Panc1 (cell line): ENCODE results near the gene LYSET. TPM values are rescaled to one million over a fixed set of nuclear protein-coding genes. Genes with fewer than 3 reads are reported as not detected.
"Not testable (repeated sequence)": the region's sequence is repeated elsewhere in the genome, so short reads cannot be mapped to it uniquely, and the experiment has no call there.

Experiments used
- ATAC-seq: fragments of 200-7000 bp; cut with Tn5 transposase; 2 replicates; pipeline ENCODE4 v1.9.1; 2020; ENCODE audit warnings: mild to moderate bottlenecking, moderate library complexity
- BruUV-seq: library from RNA; stranded (reverse); fragments of 400-500 nt; replicated peaks from 2 replicates; lab custom pipeline; 2021; lab: Mats Ljungman, UMichigan
- CTCF ChIA-PET: fragments of 300-600 bp; sonication (Branson Sonifier 250); formaldehyde crosslinking; loops from one replicate; lab custom pipeline; 2022; ENCODE audit warnings: antibody characterized with exemption; lab: Charles Lee
- POLR2A ChIA-PET: fragments of 300-600 bp; sonication (Branson Sonifier 250); formaldehyde crosslinking; loops from one replicate; lab custom pipeline; 2022; ENCODE audit warnings: antibody characterized with exemption; lab: Charles Lee
- DNase-seq: peaks from one replicate; pipeline ENCODE4 v3.0.0-alpha.2; 2010; ENCODE audit warnings: low read depth, low spot score
- H3K27ac ChIP-seq: 2 replicates; pipeline ENCODE4 v1.5.1; 2011; ENCODE audit warnings: mild to moderate bottlenecking, low read length, inconsistent platforms
- H3K27me3 ChIP-seq: fragments of 200-500 bp; sonication (Bioruptor generic); 2 replicates; pipeline ENCODE4 v1.6.0; 2014; ENCODE audit warnings: low read length, inconsistent platforms; ENCODE audit not compliant: control insufficient read depth, insufficient read depth
- H3K36me3 ChIP-seq: fragments of 200-500 bp; sonication (Bioruptor generic); 2 replicates; pipeline ENCODE4 v1.5.1; 2014; ENCODE audit warnings: inconsistent platforms, mild to moderate bottlenecking, low read length, moderate library complexity; ENCODE audit not compliant: control insufficient read depth, insufficient read depth
- H3K4me1 ChIP-seq: 2 replicates; pipeline ENCODE4 v1.5.1; 2011; ENCODE audit warnings: inconsistent platforms, mild to moderate bottlenecking, low read length, moderate library complexity; ENCODE audit not compliant: control insufficient read depth, insufficient read depth
- H3K4me3 ChIP-seq, 2 experiments: 2 replicates each; pipeline ENCODE4 v1.5.1; 2011 to 2012; ENCODE audit warnings: low read depth in 2 of 2, low read length in 2 of 2, mild to moderate bottlenecking in 2 of 2, inconsistent platforms in 1 of 2, moderate library complexity in 1 of 2
- H3K9me3 ChIP-seq: fragments of 200-500 bp; sonication (Bioruptor generic); 2 replicates; pipeline ENCODE4 v1.5.1; 2014; ENCODE audit warnings: low read depth, mild to moderate bottlenecking, inconsistent platforms, low read length, moderate library complexity; ENCODE audit not compliant: control insufficient read depth, insufficient read depth
- POLR2AphosphoS5 ChIP-seq: IDR thresholded peaks from 2 replicates; pipeline ENCODE4 v1.6.1; 2012; ENCODE audit warnings: mild to moderate bottlenecking, low read depth, low read length, moderate library complexity
- SIN3A ChIP-seq: IDR thresholded peaks from 2 replicates; pipeline ENCODE4 v1.6.1; 2012; ENCODE audit warnings: low read depth, mild to moderate bottlenecking, low read length, moderate library complexity, borderline replicate concordance; ENCODE audit not compliant: insufficient read depth
- TCF7L2 ChIP-seq: IDR thresholded peaks from 2 replicates; pipeline ENCODE4 v1.6.1; 2011; ENCODE audit warnings: mild to moderate bottlenecking, low read depth, low read length, inconsistent platforms
- in situ Hi-C: cut with HindIII; loops from 2 replicates; pipeline ENCODE4 v1.10.0; 2016; ENCODE audit warnings: low sequenced_read_pairs, low pct_unique_long_range_greater_than_20kb
- intact Hi-C: fragments of 100-400 bp; cut with micrococcal nuclease; formaldehyde crosslinking; loops from one replicate; pipeline ENCODE4 v1.10.0; 2022; ENCODE audit not compliant: unreplicated experiment
- total RNA-seq: library from RNA; stranded (reverse); gene quantifications from one replicate; pipeline ENCODE4 v1.2.1, GENCODE V29; 2021; ENCODE audit not compliant: unreplicated experiment
- TF ChIP-seq, protein P1 (sequence below), 2 experiments: IDR thresholded peaks; 2 replicates each; pipeline ENCODE4 v1.6.1; 2011 to 2012; ENCODE audit warnings: low read depth in 2 of 2, control low read depth in 1 of 2, low read length in 1 of 2, mild to moderate bottlenecking in 1 of 2, moderate library complexity in 1 of 2; ENCODE audit not compliant: insufficient read depth in 1 of 2
- TF ChIP-seq, protein P2 (sequence below): fragments of 450-650 bp; IDR thresholded peaks from 2 replicates; pipeline ENCODE4 v1.5.1; 2017; ENCODE audit warnings: mild to moderate bottlenecking

The LYSET gene
- total RNA-seq, 1 experiment from 2014 or later = 20.9 TPM

DNA sequence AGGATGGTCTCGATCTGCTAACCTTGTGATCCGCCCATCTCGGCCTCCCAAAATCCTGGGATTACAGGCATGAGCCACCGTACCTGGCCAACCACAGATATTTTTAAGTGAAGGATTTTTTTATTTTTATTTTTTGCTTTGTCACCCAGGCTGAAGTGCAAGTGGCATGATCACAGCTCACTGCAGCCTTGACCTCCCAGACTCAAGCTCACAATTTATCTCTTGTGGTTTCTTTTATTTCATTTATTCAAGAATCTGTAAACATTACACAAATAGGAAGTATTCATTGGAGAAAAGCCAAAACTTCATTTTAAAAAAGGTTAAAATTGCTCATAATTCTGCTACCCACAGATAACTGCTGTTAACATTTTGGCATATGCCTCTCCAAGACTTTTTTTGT lies 13.7 kb upstream of the LYSET start:
- ChIA-PET POLR2A (no interaction called here), CTCF (no interaction called here)
- Histone ChIP-seq H3K27ac (no peak overlapping the region), H3K36me3 (no peaks in the 10 kb centered on the region), H3K4me3 (no peak overlapping the region), H3K27me3 (no peaks in the 10 kb centered on the region), H3K4me1 (no peaks in the 10 kb centered on the region), H3K9me3 (no peaks in the 10 kb centered on the region)
- intact Hi-C loops = no loop called here
- DNase-seq (no peak), ATAC-seq (no peak)
- TF ChIP-seq, protein P1, sequence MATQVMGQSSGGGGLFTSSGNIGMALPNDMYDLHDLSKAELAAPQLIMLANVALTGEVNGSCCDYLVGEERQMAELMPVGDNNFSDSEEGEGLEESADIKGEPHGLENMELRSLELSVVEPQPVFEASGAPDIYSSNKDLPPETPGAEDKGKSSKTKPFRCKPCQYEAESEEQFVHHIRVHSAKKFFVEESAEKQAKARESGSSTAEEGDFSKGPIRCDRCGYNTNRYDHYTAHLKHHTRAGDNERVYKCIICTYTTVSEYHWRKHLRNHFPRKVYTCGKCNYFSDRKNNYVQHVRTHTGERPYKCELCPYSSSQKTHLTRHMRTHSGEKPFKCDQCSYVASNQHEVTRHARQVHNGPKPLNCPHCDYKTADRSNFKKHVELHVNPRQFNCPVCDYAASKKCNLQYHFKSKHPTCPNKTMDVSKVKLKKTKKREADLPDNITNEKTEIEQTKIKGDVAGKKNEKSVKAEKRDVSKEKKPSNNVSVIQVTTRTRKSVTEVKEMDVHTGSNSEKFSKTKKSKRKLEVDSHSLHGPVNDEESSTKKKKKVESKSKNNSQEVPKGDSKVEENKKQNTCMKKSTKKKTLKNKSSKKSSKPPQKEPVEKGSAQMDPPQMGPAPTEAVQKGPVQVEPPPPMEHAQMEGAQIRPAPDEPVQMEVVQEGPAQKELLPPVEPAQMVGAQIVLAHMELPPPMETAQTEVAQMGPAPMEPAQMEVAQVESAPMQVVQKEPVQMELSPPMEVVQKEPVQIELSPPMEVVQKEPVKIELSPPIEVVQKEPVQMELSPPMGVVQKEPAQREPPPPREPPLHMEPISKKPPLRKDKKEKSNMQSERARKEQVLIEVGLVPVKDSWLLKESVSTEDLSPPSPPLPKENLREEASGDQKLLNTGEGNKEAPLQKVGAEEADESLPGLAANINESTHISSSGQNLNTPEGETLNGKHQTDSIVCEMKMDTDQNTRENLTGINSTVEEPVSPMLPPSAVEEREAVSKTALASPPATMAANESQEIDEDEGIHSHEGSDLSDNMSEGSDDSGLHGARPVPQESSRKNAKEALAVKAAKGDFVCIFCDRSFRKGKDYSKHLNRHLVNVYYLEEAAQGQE (IDR thresholded peaks at IDR 0.05; ENCODE audit: insufficient read depth in 1 of 2, low read depth in 2 of 2, low read length in 1 of 2) = no peak
- TF ChIP-seq, protein P2, sequence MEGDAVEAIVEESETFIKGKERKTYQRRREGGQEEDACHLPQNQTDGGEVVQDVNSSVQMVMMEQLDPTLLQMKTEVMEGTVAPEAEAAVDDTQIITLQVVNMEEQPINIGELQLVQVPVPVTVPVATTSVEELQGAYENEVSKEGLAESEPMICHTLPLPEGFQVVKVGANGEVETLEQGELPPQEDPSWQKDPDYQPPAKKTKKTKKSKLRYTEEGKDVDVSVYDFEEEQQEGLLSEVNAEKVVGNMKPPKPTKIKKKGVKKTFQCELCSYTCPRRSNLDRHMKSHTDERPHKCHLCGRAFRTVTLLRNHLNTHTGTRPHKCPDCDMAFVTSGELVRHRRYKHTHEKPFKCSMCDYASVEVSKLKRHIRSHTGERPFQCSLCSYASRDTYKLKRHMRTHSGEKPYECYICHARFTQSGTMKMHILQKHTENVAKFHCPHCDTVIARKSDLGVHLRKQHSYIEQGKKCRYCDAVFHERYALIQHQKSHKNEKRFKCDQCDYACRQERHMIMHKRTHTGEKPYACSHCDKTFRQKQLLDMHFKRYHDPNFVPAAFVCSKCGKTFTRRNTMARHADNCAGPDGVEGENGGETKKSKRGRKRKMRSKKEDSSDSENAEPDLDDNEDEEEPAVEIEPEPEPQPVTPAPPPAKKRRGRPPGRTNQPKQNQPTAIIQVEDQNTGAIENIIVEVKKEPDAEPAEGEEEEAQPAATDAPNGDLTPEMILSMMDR = no peak
- TF ChIP-seq POLR2AphosphoS5 = no peak
- no peak for TF ChIP-seq TCF7L2
- TF ChIP-seq SIN3A = no peak
- BruUV-seq = no TSS peak
- in situ Hi-C loops = no loop called here

DNA sequence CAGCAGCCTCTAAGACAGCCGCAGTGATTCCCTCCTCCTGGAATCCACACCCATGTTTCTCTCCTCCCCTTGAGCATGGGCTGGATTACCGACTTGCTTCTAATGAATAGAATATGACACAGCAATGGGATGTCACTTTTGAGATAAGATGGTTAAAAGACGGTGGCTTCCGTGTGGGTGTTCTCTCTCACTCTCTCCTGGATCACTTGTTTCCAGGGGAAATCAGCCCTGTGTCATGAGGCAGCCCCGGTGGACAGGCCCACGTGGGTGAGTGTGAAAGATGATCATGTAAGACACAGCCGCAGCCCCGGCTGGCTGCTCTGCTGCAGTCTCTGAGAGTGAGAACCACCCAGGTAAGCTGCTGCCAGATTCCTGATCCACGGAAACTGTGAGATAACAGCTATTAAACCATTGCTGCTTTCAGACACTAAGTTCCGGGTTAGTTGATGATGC lies 11.1 kb upstream of the LYSET start:
- Histone ChIP-seq H3K4me1 (no peaks in the 10 kb centered on the region), H3K4me3 (no peak overlapping the region), H3K36me3 (no peaks in the 10 kb centered on the region), H3K27me3 (no peaks in the 10 kb centered on the region), H3K27ac (no peak overlapping the region), H3K9me3 (no peaks in the 10 kb centered on the region)
- TF ChIP-seq, protein P1 (IDR thresholded peaks at IDR 0.05; ENCODE audit: insufficient read depth in 1 of 2, low read depth in 2 of 2, low read length in 1 of 2) = no peak
- TF ChIP-seq TCF7L2 (no peak), SIN3A (no peak), POLR2AphosphoS5 (no peak)
- TF ChIP-seq, protein P2 = no peak
- in situ Hi-C loops (no loop called here), intact Hi-C loops (no loop called here)
- CTCF ChIA-PET = no interaction called here
- POLR2A ChIA-PET = no interaction called here
- no peak for ATAC-seq
- BruUV-seq = no TSS peak
- no peak for DNase-seq

DNA sequence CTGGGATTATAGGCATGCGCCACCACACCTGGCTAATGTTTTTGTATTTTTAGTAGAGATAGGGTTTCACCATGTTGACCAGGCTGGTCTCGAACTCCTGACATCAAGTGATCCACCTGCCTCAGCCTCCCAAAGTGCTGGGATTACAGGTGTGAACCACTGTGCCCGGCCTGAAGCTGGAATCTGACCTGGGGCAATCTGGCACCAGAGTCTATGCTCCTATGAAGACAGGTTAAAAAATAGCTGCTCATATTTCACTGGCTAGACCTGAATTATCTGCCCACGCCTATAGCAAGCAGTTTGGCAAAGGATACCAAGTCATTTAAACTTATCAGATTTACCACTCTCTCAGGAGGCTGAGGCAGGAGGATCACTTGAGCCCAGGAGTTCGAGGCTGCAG lies 10.4 kb upstream of the LYSET start:
- intact Hi-C loops = not testable (repeated sequence)

More for the DNA sequence above, 10.4 kb upstream of the LYSET start:
- H3K27me3 ChIP-seq, in situ Hi-C loops, H3K4me3 ChIP-seq, H3K36me3 ChIP-seq, H3K9me3 ChIP-seq, ATAC-seq, POLR2A ChIA-PET, H3K27ac ChIP-seq, CTCF ChIA-PET, H3K4me1 ChIP-seq, BruUV-seq, DNase-seq: not testable (repeated sequence)
